HG02840 (cell line): ENCODE measurements around the gene NACAD.
"Not testable (repeated sequence)": the region's sequence is repeated elsewhere in the genome, so short reads cannot be mapped to it uniquely, and the experiment has no call there.

Source experiments
- ATAC-seq: cut with Tn5 transposase; IDR thresholded peaks from one replicate; pipeline ENCODE4 v1.9.1; 2021; ENCODE audit warnings: mild to moderate bottlenecking, moderate library complexity, moderate number of reproducible peaks; ENCODE audit not compliant: unreplicated experiment, low FRiP score

The NACAD gene

DNA sequence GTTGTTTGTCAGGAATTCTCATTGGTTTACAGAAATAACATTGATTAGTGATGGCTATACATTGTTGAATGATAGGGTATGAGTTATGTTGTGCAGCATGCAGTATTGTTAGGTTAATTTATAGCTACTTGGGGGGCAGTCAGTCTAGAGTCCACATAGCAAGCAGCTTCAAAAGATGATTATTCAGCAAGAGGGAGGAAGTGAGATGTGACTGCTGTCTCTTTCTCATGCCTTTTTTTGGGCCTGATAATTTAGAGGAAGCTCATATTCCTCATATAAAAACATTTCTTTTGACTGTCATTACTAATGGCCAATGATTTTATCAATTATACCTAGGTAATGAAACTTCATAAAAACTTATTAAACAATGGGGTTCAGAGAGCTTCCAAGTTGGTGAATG is 26.2 kb upstream of the NACAD start:
- no peak for ATAC-seq

DNA sequence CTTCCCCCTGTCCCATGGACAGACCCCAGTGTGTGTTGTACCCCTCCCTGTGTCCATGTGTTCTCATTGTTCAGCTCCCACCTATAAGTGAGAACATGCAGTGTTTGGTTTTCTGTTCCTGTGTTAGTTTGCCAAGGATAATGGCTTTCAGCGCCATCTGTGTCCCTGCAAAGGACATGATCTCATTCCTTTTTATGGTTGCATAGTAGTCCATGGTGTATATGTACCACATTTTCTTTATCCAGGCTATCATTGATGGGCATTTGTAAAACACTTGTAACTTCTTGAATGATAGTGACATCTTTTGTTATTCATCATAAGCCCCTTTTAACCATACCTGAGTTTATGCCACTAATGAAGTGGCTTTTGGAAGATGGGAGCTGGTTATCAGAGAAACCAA is 25.5 kb upstream of the NACAD start:
- not testable (repeated sequence) for ATAC-seq

DNA sequence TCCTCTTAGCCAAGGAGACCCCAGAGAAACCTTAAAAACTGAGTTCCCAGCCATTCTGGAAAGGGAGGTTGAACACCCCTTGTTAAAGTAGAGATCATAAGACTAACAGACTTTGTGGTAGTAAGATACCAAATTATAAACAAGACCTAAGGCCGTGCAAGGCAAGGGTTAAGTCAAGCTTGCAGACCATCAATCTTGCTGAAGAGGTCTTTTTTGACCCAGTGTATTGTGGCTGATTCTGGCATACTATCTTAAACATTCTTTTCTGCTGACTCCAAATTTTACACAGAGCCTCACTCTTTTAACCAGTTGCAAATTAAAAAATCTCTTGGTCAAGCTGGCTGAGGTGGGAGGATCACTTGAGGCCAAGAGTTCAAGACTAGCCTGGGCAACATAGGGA is 23.9 kb upstream of the NACAD start:
- ATAC-seq, result no peak

DNA sequence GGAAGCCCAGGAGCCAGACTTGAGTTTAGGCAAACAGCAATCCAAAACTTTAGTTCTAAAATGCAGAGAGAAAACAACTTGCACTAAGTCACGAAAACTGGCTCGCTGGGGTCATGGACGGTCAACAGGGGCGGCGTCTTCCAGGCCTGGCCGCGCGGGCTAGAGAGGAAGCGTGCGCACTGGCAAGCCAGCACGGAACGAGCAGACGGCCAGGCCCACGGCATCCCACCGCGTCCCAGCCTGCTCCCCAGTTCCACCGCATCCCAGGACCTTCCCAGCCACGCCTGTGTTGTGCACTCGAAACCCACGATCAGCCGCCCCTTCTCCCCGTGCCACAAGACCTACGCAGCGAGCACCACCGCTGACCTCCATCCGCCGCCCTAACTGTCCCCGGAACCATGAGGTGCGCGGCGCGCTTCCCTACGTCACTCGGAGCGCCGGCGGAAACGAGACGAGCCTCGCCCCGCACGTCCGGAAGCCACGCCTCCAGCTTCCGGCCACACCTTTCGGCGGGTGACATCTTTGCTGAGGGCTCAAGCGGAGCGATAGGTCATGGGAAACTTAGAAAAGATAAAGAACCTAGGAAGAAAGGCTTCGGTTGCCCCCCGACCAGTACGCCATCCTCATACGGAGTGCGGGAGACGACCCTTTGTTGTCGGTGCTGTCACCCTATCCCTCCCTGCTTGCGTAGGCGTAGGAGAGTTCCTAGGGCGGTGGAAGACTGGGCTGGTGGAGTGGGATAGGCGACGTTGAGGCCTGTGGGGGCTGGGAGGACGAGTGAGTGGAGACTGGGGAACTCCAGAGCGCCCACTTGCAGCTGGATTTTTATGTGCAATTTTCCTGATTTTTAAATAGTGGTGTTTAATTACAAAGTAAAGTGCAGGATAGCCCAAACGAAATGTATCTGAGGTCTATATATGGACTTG is 22.8 kb upstream of the NACAD start, which contains the start of gene TBRG4:
Gene TBRG4 (minus strand): TSS at position 400 of the 926 bp plus-strand sequence. CDS start 2,460 bp downstream, outside the sequence.
- ATAC-seq, result peak; percentile 96

DNA sequence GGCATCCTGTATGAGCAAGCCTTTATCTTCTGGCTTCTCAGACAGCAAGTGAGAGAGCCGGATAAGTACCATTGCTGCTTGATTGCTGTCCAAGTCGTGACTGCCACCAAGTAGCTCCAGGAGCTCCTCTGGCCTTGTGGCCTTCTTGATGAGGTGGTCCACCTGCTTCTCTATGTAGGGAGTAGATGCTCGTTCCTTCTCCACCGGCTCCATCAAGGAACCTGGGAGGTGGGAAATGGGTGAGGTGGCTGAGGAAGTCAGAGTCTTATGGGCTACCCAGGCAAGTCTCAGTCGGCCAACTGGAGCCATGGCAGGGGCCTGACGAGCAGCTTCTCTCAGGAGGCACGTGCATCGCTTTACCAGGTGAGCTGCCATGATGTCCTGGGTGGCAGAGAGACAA is 20.1 kb upstream of the NACAD start:
- no peak for ATAC-seq

DNA sequence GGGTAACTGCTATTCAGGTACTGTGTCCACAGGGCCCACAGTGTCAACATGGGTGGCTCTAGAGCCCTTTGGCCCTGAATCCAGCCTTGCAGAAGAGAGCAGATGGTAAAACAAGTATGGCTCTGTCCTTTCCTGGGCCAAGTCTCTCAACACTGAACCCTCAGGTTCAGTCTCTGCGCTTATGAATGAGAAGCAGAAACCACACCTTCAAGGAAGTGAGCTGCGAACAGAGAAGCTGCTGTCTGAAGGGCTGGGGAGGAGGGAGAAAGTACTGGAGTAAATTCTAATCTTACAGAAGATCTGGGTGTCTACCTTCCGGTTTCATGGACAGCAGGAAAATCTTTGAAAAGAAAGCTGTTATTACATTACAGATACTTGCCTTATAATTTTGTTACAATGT is 18.6 kb upstream of the NACAD start:
- ATAC-seq, result no peak

DNA sequence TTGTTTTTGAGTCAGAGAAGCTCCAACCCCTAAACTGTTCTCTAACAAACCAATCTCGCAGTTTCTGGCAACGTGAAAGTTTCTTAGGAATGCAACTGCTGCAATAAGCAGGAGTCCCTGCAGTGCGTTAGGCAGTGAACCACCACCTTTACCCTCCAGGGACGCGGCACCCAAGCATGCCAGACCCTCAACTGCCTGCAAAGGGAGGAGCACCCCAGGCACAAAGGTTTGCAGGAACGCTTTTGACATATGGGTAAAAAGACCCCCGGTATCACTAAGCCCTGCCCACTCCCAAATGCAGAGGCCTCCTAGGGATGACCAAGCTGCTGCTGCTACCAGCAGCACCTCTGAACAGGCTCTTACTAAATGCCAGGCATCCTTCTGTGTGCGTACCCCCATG is 18.1 kb upstream of the NACAD start:
- no peak for ATAC-seq

DNA sequence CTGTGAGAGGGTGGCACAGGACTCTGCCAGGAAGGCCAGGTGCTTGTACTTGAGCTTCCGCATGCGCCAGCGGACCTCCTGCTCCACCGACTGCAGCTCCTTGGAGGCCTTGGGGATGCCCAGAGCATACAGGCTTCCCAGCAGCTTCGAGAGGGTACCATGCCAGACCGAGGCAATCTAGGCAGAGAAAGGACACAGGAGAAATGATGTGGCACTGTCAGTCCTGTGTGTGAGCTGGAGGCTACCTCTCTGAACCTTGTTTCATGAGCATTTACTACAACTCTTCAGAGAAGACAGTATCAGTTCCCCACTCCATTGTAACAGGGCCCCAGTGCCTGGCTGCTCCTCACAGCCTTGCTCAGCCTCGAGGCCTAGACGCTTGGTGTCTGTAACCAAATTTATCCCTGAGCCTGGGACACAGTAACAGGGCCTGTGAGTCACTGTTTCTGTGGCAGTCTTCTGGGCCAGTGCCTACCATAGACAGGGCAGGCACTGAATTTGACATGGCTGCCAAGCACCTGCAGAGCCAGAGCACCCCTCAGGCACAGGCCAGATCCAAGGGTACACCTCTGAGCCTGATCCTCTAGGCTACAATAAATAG is 16.9 kb upstream of the NACAD start:
- no peak for ATAC-seq

DNA sequence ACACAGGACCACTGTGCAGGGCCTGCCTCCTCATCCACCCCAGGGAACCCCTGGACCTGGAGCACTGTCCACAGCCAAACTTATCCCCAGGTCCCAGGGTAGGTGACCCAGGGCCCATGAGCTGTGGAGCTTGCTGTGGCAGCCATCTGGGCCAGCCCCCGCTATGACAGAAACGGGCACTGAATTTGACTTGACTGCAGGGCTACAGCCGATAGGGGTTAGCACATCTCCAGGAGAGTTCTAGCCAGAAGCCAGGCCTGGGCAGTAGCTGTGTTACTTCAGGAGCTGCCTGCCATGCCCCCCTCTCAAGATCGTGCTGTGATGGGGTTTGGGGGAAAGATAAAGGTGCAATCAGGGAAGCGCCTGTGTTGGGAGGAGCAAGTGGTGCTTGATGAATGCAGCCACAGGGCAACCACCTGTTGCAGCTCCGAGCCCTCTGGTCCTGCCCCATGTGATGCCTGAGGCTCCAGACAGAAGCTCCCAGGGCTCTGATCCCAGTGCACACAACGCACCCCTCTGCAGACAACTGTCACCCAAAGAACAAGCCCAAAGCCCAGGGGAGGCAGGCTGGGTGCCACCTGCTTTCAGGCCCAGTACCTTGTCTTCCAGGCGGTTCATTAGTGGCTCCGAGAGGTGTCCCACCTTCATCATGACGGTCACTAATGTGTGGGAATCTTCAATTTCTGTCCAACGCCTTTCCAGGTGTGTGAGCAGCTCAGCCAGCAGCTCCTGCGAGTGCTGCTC is 16.2 kb upstream of the NACAD start:
- ATAC-seq, result no peak

DNA sequence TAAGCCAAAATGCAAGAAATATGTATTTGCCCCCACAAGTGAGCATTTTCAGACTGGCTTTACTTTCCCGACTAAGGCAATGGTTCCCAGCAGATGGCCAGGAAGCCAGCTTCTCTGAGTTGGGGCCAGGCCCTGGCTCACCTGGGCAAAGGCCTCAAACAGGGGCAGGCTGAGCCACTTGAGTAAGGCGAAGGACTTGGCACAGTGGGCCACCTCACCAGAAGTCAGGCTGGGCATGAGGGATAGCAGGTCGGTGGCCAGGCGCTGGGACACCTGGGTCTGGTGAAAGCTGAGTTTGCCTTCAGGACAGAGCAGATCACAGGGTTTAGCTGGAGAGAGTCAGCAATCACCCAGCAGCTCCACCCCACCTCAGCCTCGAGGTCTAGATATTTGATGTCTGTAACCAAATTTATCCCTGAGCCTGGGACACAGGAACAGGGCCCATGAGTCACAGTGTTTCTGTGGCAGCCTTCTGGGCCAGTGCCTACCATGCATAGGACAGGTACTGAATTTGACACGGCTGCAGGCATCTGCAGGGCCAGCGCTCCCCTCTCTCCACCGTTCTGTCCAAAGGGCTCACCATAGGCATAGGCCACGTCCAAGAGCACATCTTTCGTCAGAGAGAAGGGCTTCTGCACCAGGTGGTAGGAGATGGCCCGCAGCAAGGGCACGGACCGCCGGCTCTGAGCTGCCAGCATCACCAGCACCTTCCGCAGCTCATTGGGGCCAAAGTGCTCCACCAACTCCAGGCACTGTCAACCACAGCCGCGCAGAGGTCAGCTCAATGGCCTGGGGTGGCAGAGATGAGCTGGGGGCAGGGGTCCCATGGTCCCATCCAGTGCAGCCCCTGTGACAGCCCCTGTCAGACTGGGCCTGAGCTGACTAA is 15.4 kb upstream of the NACAD start:
- no peak for ATAC-seq

DNA sequence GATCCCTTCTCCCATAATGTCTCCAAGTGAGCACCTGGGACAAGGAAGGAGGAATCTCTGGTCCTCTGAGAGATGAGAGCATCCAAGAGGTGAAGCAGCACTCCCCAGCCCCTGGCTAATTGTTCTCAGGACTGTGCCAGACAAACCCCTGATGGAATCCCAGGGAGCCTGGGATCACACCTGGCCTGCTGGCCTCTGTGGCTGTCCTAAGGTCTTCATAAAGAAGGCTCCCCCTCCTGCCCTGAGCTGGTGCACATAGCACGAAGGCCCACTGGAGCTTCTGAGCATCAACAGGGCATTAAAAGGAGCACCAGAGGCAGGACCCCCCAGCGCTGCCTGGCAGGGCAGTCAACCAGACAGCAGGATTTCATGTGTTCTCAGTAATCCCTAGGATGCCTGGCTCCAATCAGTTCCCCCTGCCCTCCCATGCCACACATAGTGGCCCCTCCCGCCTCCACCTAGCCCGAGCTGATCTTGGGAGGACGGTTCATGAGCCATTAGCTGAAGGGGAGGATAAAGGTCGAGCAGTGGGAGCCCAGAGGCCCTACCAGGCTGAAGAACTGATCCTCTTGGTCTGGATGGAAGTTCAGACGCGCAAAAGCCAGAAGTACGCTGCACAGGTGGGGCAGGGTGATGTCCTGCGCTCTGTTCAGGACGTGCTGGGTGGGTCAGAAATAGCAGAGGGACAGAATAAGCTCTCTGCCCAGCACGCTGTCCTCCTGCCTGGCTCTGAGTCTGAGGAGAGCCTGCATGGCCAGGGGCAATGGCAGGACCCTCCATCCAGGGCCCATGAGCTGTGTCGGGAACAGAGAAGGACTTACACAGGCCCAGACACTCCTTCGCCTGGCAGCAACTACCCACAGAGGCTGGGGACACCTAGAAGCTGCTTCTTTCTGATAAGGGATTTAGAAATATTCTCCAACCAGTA is 14.3 kb upstream of the NACAD start:
- ATAC-seq, result no peak

DNA sequence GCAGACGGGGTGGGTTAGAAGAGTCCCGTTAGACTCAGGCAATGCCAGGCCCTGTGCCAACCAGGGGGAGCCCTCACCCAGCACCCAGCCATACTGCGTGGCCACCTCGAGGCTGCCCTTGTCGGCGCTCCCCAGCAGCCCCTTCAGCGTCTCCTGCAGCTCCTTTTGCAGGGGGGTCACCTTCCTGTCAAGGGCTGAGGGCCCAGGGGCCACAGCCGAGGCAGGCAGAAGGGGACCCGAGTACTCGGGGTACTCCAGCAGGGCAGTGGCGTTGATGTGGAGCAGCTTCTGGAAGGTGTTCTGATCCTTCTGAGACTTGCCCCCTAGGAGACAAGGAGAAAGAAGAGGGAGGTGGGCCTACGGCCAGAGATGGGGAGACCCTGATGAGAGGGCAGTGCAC is 13.0 kb upstream of the NACAD start:
- ATAC-seq, result no peak

DNA sequence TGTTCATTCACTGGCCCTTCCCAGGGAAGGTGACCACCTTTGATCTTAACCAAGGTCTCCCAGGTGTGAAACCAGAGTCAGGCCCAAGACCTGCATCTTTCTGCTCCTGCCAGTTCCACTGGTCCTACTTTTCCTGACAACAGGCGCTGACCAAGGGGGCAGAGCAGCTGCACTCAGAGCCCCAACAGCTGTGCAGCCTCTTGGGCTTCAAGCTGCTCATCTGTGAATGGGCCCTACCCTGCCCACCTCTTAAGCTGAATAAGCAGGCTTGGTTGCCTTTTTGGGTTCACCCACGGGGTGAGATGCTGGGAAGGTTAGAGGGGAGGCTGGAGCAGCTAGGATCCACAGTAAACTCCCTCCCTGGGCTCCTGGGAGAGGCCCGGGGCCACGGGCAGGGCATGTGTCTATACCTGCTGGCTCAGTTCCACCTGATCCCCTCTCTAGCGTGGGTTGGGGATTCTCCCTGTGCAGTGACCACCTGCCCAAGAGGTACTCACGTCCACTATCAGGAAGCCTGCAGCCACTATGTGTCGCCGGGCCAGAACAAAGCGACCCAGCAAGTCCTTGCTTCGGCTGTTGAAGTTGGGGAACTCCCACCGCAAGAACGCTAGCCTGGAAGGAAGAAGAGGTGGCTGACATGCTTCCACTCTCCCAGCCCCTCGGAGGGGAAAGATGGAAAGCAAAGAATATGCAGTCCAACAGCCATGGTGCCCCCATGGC is 12.2 kb upstream of the NACAD start:
- no peak for ATAC-seq

DNA sequence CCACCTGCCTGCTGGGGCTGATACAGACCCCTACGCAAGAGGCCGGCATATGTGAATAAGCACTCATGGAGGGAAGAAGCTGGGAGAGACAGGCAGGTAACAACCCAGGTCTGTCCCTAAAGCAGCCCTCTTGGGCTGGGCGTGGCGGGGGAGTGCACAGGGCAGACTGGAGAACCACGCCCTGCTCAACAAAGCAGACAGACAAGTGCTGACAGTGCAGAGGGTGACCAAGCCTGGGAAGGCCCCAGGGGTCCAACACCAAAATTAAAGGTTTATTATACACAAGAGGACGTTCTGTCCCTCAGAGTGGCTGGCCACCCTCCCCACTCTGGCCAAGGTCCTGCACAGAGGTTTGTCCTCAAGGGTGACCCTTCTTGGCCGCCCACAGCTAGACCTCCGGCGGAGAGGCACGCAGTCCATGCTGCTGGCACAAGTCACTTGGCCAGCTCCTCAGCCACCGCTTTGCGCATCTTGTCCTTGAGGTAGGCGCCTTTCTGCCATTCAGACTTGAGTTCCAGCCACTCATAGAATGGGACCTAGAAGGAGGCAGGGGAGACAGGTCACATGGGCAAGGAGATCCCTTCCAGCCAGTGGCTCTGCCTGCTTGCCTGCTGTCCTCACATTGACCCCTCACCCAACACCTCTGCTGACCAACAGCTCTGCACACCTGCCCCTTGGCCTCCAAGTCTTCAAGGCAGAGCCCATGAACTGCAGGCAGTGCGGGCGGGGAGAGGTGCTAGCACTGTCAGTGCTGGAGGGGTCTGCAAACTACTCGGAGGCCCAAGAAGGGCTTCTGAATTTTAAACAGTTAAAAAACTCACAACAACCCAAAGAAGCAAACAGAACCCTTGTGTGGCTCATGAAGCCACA is 11.4 kb upstream of the NACAD start:
- no peak for ATAC-seq

DNA sequence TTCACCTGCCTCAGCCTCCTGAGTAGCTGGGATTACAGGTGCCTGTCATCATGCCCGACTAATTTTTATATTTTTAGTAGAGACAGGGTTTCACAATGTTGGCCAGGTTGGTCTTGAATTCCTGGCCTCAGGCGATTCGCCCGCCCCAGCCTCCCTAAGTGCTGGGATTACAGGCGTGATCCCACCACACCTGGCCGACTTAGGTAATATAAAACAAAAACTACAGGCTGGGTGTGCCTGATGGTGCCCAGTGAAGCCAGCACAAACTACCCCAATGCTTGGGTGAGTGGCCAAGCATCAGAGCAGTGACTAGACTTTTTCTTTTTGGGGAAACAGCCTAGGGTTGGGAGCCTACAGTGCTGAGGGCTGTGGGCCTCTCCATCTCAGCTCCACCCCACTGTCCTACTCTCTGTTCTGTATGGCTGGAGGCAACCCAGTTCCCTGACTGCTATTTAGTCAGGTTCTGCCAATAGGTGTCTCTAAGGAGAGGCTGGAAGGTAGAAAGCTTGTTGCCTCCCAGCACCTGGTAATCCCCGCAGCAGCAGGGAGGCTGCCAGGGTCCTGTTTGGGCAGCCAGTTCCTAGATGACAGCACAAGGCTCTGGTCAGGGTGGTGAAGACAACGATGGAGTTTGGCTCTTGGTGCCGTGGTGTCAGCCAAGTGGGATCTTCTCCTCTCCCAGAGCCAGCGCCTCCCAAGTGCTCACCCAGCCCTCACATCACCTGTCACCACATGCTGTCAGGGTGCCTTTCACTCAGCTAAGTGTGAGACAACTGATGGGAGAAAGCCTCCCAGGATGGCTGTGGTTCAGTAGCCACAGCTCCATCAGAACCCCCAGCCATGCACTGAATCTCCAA is 10.4 kb upstream of the NACAD start:
- no peak for ATAC-seq

DNA sequence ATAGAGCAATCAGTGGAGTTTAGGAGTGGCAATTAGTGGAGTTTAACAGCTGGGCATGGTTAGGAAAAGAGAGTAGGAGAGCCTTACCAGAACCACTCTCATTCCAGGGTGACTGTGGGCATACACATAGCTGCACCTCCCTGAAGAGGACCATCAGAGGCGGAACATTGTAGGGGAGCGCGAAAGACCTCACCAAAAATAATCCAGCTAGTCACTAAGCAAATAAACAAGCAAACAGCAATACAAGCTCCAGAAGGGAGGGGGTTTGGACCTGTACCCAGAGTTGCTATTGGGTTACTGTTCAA is 4.1 kb upstream of the NACAD start:
- no peak for ATAC-seq
